Heart left ventricle (tissue), 16 donors: ENCODE data around the gene HS3ST6. TPM values are rescaled to one million over a fixed set of nuclear protein-coding genes. Genes with fewer than 3 reads are reported as not detected.

Experiments used
- ATAC-seq, 4 donors: fragments of 200-7000 bp; cut with Tn5 transposase; one replicate each; pipeline ENCODE4 v1.9.1; 2020 to 2022; ENCODE audit warnings: moderate library complexity in 4 of 4, mild to moderate bottlenecking in 3 of 4, moderate number of reproducible peaks in 1 of 4
- DNase-seq, 5 donors: peaks; one replicate each; pipeline ENCODE4 v3.0.0-alpha.2; 2020
- H3K27ac ChIP-seq, 12 donors: fragments of 200-600 bp; sonication (generic) in 4 of 12; one replicate each; pipeline versions ENCODE4 v1.5.0 to v1.8.0; 2016 to 2022; ENCODE audit warnings: mild to moderate bottlenecking in 2 of 12
- H3K27me3 ChIP-seq, 9 donors: fragments of 200-600 bp; sonication (generic) in 2 of 9; one replicate each; pipeline versions ENCODE4 v1.5.1 to v1.8.0; 2016 to 2022; ENCODE audit warnings: mild to moderate bottlenecking in 3 of 9
- H3K36me3 ChIP-seq, 9 donors: fragments of 200-600 bp; sonication (generic) in 2 of 9; one replicate each; pipeline versions ENCODE4 v1.5.0 to v1.8.0; 2018 to 2022; ENCODE audit warnings: mild to moderate bottlenecking in 2 of 9
- H3K4me1 ChIP-seq, 12 donors: fragments of 200-600 bp; sonication (generic) in 4 of 12; one replicate each; pipeline versions ENCODE4 v1.5.0 to v1.8.0; 2016 to 2022; ENCODE audit warnings: mild to moderate bottlenecking in 3 of 12
- H3K4me3 ChIP-seq, 12 donors: fragments of 200-600 bp; sonication (generic) in 4 of 12; one replicate each; pipeline versions ENCODE4 v1.5.0 to v1.8.0; 2017 to 2022; ENCODE audit warnings: mild to moderate bottlenecking in 9 of 12, moderate library complexity in 4 of 12
- H3K9me3 ChIP-seq, 12 donors: fragments of 200-600 bp; sonication (generic) in 4 of 12; one replicate each; pipeline versions ENCODE4 v1.5.0 to v1.8.0; 2016 to 2022; ENCODE audit warnings: mild to moderate bottlenecking in 1 of 12
- POLR2A ChIP-seq, 2 donors: fragments of 450-650 bp; IDR thresholded peaks; one replicate each; pipeline ENCODE4 v1.6.1; 2017; ENCODE audit warnings: antibody characterized with exemption in 2 of 2, mild to moderate bottlenecking in 2 of 2, moderate library complexity in 2 of 2
- WGBS, 4 donors: extraction: QIAGEN DNeasy Blood & Tissue Kit in 2 of 4; methylation state at CpG; one replicate each; pipeline versions ENCODE4 v1.1.5 to v1.1.7; 2013 to 2018; 5-methylcytosine and 5-hydroxymethylcytosine counted together
- intact Hi-C, 10 donors: fragments of 100-400 bp; cut with DNase I; formaldehyde crosslinking; loops; one replicate each; pipeline versions ENCODE4 v1.11.1 to v1.14.2; 2022
- polyA plus RNA-seq, 2 donors: library from polyadenylated mRNA; stranded (reverse); fragments of 200-250 nt; gene quantifications; one replicate each; pipeline ENCODE4 v1.2.3, GENCODE V29; 2013
- total RNA-seq, 9 donors: library from RNA; depleted of rRNA in 2 of 9; stranded (reverse); fragments of >200 nt in 2 of 9; fragmentation: NEBNext Ultra II Directional in 3 of 9; extraction: Animal tissue kit (Norgen Biotek cat#: 25700) in 3 of 9; gene quantifications; one replicate each; pipeline versions ENCODE4 v1.1.0 to v1.2.4, GENCODE V29; 2016 to 2023
- TF ChIP-seq, protein P1 (sequence below), 12 donors: fragments of 200-600 bp; sonication (generic) in 4 of 12; IDR thresholded peaks; one replicate each; pipeline versions ENCODE4 v1.5.0 to v1.8.0; 2018 to 2022; ENCODE audit warnings: antibody characterized with exemption in 12 of 12, mild to moderate bottlenecking in 5 of 12
- donor health status: ischemic (EF 13 %, LVEDD 7.1; RV severe dilation, severe dysfunction).
- donor health status: healthy with polysubstance abuse.
- donor health status: DM: no; HTN: yes; CAD: no.
- donor health status: DM: no; HTN: no; CAD: no.
- donor health status: ischemic (EF 25% LVEDD 6.9; RV normal size, moderate dysfunction).
- donor health status: ischemic (EF 25% LVEDD 5.7; RV mildly dilated, moderate dysfunction).
- donor health status: healthy.
- donor health status: DM: yes; HTN: yes; CAD: no.
- donor health status: ischemic (EF 35%, LVEDD 5.7; RV mildly dilated, moderate dysfunction).
- donor health status: nonischemic (EF 11% LVEDD 7.7; RV severe dilation, severe dysfunction).
- donor health status: DM: yes; HTN: yes; CAD: no.
- donor health status: PGD.
- donor health status: ischemic (EF 29% LVEDD 5.4; RV normal size, mild dysfunction).
- donor health status: nonischemic (EF 23%, LVEDD 6.1; RV moderate dilation, normal function).

Gene HS3ST6
- total and polyA plus RNA-seq, 11 donors: not detected

DNA sequence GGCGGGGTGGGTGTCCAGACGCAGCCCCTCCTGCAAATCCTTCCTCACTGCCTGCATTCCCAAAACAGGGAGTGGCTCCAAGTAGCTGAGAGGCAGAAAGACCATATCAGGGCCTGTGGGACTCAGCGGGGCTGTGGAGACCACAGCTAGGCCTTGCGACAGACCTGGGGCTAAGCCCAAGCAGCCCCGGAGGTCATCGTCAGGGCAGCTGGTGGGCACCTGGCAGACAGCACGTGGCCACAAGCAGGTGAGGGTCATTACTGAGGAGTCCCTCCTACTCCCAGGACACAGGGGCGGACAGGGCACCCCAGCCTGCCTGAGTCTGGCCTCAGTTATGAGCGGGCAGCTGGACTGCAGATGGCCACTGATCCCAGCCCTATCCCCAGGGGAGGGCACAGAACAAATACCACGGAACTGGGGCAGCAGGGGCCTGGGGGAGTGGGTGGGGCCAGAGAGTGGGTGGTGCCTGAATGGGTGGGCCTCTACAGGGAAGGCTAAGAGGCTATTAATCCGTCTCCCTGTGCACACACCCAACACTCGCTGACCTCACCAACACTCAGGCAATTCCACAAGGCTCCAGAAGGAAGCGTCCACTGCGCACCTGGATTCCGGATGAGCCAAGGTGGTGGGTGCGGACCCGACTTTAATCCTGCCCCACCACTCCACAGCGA, 8.5 kb downstream of the HS3ST6 start:
- TF ChIP-seq, protein P1, sequence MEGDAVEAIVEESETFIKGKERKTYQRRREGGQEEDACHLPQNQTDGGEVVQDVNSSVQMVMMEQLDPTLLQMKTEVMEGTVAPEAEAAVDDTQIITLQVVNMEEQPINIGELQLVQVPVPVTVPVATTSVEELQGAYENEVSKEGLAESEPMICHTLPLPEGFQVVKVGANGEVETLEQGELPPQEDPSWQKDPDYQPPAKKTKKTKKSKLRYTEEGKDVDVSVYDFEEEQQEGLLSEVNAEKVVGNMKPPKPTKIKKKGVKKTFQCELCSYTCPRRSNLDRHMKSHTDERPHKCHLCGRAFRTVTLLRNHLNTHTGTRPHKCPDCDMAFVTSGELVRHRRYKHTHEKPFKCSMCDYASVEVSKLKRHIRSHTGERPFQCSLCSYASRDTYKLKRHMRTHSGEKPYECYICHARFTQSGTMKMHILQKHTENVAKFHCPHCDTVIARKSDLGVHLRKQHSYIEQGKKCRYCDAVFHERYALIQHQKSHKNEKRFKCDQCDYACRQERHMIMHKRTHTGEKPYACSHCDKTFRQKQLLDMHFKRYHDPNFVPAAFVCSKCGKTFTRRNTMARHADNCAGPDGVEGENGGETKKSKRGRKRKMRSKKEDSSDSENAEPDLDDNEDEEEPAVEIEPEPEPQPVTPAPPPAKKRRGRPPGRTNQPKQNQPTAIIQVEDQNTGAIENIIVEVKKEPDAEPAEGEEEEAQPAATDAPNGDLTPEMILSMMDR (IDR thresholded peaks at IDR 0.05): no peak
- TF ChIP-seq POLR2A (IDR thresholded peaks at IDR 0.05): no peak
- intact Hi-C loops: loop anchor here in 1 of 10 donors (5.0 kb wide), 1 partner anchor 32 kb away; no protein-coding TSS in a partner anchor
- peaks cover 5 to 59% (median 26%) of the 10 kb centered on the region in 9 donors for H3K27me3 ChIP-seq
- no peak overlapping the region for H3K4me3 ChIP-seq
- no peaks in the 10 kb centered on the region for H3K9me3 ChIP-seq
- H3K27ac ChIP-seq: no peak overlapping the region
- ATAC-seq (no peak), DNase-seq (no peak)
- no peaks in the 10 kb centered on the region for H3K4me1 ChIP-seq
- H3K36me3 ChIP-seq: no peaks in the 10 kb centered on the region
- WGBS, 4 donors: 75 to 79% (median 79%) methylated on average over 15 to 18 of the region's 18 CpGs

DNA sequence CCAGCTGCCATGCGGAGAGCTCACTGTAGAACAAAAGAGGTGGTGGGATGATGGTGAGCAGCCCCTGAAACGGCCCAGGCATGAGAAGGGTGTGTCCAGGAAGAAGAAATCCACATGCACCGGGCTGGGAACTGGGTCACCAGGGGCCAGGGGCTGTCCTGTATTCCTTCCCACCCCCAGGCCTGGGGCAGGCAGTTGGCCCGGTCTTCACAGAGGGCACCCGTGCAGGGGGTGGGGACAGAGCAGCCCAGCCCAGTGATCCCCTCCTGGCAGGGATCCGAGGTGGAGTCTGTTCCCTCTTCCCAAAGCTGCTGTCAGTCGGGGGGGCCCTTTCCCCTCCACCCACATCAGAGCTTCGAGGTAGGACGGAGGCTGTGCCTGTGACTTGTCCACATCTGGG, 9.2 kb downstream of the HS3ST6 start:
- ATAC-seq: no peak
- Histone ChIP-seq H3K9me3 (no peaks in the 10 kb centered on the region), H3K27me3 (peaks cover 1 to 54% (median 19%) of the 10 kb centered on the region in 9 donors), H3K4me1 (no peaks in the 10 kb centered on the region), H3K27ac (no peak overlapping the region), H3K4me3 (no peak overlapping the region), H3K36me3 (no peaks in the 10 kb centered on the region)
- 60 to 69% (median 62%) methylated on average over 7 to 9 of the region's 9 CpGs for WGBS, 4 donors
- intact Hi-C loops: no loop called here
- TF ChIP-seq, protein P1 (IDR thresholded peaks at IDR 0.05): no peak
- TF ChIP-seq POLR2A (IDR thresholded peaks at IDR 0.05): no peak
- DNase-seq: no peak

DNA sequence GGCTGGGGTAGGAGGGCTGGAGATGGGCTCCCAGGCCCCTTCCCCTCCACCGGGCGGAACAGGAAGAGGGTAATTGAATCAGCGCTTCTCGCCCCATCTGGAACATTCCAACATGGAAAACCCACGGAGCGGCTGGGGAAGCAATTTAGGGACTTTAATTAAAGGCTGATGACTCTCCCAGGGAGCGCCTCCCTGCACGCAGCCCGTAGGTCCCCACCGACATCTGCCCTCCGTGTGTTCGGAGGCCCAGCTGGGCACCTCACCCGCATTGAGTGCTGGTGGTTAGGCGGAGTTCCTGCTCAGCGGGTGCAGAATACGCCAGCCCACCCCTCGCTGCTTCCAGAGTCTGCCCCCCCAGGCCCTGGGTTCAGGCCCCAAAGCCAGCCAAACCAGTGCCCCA, 10.0 kb downstream of the HS3ST6 start:
- H3K9me3 ChIP-seq: no peaks in the 10 kb centered on the region
- H3K27me3 ChIP-seq: peaks cover 0 to 46% (median 18%) of the 10 kb centered on the region in 9 donors
- whole genome bisulfite sequencing, 4 donors: 45 to 67% (median 56%) methylated on average over 12 to 17 of the region's 17 CpGs
- no peak overlapping the region for H3K4me3 ChIP-seq
- intact Hi-C loops: no loop called here
- no peaks in the 10 kb centered on the region for H3K36me3 ChIP-seq
- H3K4me1 ChIP-seq: no peaks in the 10 kb centered on the region
- ATAC-seq (no peak), DNase-seq (no peak)
- no peak overlapping the region for H3K27ac ChIP-seq
- TF ChIP-seq, protein P1 (IDR thresholded peaks at IDR 0.05): no peak
- no peak for TF ChIP-seq POLR2A (IDR thresholded peaks at IDR 0.05)

DNA sequence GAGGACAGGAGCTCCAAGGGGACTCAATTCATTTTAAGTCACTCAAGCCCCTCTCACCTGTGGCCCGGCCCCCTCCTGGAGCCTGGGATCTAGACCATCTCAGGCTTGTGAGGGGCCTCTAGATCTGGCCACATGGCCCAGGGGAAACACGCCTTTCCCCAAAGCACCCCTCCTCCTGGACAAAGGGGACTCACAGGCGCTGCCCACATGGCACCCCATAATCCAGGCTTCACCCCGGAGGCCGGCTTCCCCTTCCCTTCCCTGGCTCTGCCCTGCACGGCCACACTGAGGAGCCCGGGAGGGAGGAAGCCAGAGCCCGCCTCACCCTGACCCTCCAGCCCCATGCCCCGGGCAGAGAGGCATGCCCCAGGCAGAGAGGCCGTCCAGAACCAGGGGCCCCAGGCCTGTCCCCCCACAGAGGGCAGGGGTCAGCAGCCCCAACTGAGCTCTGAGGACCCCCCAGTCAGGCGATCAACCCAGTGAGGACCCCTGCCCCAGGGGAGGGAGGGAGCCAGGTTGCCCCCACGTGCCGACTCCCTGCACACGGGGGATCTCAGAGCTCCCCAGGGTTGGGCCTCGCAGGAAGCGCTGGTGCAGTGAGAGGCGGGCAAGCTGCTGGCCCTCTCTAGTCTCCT, 10.9 kb downstream of the HS3ST6 start:
- Histone ChIP-seq H3K4me1 (no peaks in the 10 kb centered on the region), H3K4me3 (no peak overlapping the region), H3K27ac (no peak overlapping the region), H3K36me3 (no peaks in the 10 kb centered on the region), H3K27me3 (peaks cover 0 to 44% (median 18%) of the 10 kb centered on the region in 9 donors), H3K9me3 (no peaks in the 10 kb centered on the region)
- intact Hi-C loops: no loop called here
- no peak for TF ChIP-seq POLR2A (IDR thresholded peaks at IDR 0.05)
- TF ChIP-seq, protein P1 (IDR thresholded peaks at IDR 0.05): no peak
- 60 to 90% (median 72%) methylated on average over 5 to 17 of the region's 17 CpGs for WGBS, 4 donors
- DNase-seq: no peak
- no peak for ATAC-seq
